ENCODE results near the gene MAEA. TPM values are rescaled to one million over a fixed set of nuclear protein-coding genes. Genes with fewer than 3 reads are reported as not detected.

MAEA gene
- polyA plus RNA-seq, 3 donors: 84.5 to 90.2 (median 88.5) TPM

- no peak for DNase-seq
Measured at GRCh38 chr4:1376841-1377605, 87.3 kb downstream of the MAEA start.

- no peak for DNase-seq
Measured at GRCh38 chr4:1377606-1378261, 88.0 kb downstream of the MAEA start.

- no peak for DNase-seq
Measured at GRCh38 chr4:1378559-1379231, 89.0 kb downstream of the MAEA start.

GRCh38 chr4:1379351-1379781, 89.7 kb downstream of the MAEA start:
- no peak for DNase-seq

GRCh38 chr4:1379801-1380331, 90.2 kb downstream of the MAEA start:
- DNase-seq: no peak

- no peak for DNase-seq
Measured at GRCh38 chr4:1380368-1381151, 90.9 kb downstream of the MAEA start.

GRCh38 chr4:1381181-1381621, 91.5 kb downstream of the MAEA start:
- DNase-seq: no peak

GRCh38 chr4:1381944-1382541, 92.4 kb downstream of the MAEA start:
- no peak for DNase-seq

GRCh38 chr4:1382776-1383727, 93.4 kb downstream of the MAEA start:
- DNase-seq: no peak

GRCh38 chr4:1383728-1384591, 94.3 kb downstream of the MAEA start:
- DNase-seq: no peak

GRCh38 chr4:1384675-1385372, 95.1 kb downstream of the MAEA start:
- DNase-seq: no peak

- DNase-seq: no peak
Measured at GRCh38 chr4:1385373-1386340, 96.0 kb downstream of the MAEA start.

Other genes starting within 250 kb of the MAEA start
- gene RNF212, start 176.3 kb upstream of the MAEA start, polyA plus RNA-seq (ENCODE audit: insufficient read length in 3 of 3): 10 to 100 TPM in 2 of 3 donors, 1 to 10 TPM in 1; 9.1 to 19.8 (median 18.7) TPM
- gene SPON2, start 117.3 kb upstream of the MAEA start, polyA plus RNA-seq (ENCODE audit: insufficient read length in 3 of 3): 10 to 100 TPM in 2 of 3 donors, 1 to 10 TPM in 1; 9.3 to 14.7 (median 14.5) TPM
- gene CTBP1, start 40.8 kb upstream of the MAEA start, polyA plus RNA-seq (ENCODE audit: insufficient read length in 3 of 3): 100 to 1,000 TPM; 172 to 181 (median 176) TPM
- 10 to 100 TPM in 2 of 3 donors, 1 to 10 TPM in 1; 8.5 to 18.0 (median 16.5) TPM for gene UVSSA, start 57.3 kb downstream of the MAEA start, polyA plus RNA-seq (ENCODE audit: insufficient read length in 3 of 3)
- gene NKX1-1, start 116.6 kb downstream of the MAEA start, polyA plus RNA-seq (ENCODE audit: insufficient read length in 3 of 3): not detected